Lower lobe of right lung (tissue), 2 donors: ENCODE measurements around the gene RGS5. TPM values are rescaled to one million over a fixed set of nuclear protein-coding genes. Genes with fewer than 3 reads are reported as not detected.

Source experiments
- ATAC-seq, 2 donors: fragments of 200-7000 bp; cut with Tn5 transposase; one replicate each; pipeline ENCODE4 v1.9.1; 2020 to 2022; ENCODE audit warnings: mild to moderate bottlenecking in 2 of 2, moderate library complexity in 2 of 2
- DNase-seq: peaks from one replicate; pipeline ENCODE4 v3.0.0-alpha.2; 2020
- H3K27ac ChIP-seq: fragments of 200-600 bp; one replicate; pipeline ENCODE4 v1.8.0; 2022
- H3K27me3 ChIP-seq: fragments of 200-600 bp; one replicate; pipeline ENCODE4 v1.8.0; 2022; ENCODE audit warnings: low read depth
- H3K36me3 ChIP-seq: fragments of 200-600 bp; one replicate; pipeline ENCODE4 v1.8.0; 2022; ENCODE audit warnings: mild to moderate bottlenecking
- H3K4me1 ChIP-seq: fragments of 200-600 bp; one replicate; pipeline ENCODE4 v1.8.0; 2022
- H3K4me3 ChIP-seq: fragments of 200-600 bp; one replicate; pipeline ENCODE4 v1.8.0; 2022; ENCODE audit warnings: mild to moderate bottlenecking
- H3K9me3 ChIP-seq: fragments of 200-600 bp; one replicate; pipeline ENCODE4 v1.8.0; 2022
- intact Hi-C: fragments of 100-400 bp; cut with DNase I; formaldehyde crosslinking; loops from one replicate; pipeline ENCODE4 v1.11.0; 2022
- total RNA-seq: library from RNA; stranded (reverse); fragmentation: NEBNext Ultra II Directional; extraction: Animal tissue kit (Norgen Biotek cat#: 25700); gene quantifications from one replicate; pipeline ENCODE4 v1.2.1, GENCODE V29; 2021
- TF ChIP-seq, protein P1 (sequence below): fragments of 200-600 bp; IDR thresholded peaks from one replicate; pipeline ENCODE4 v1.8.0; 2022; ENCODE audit warnings: antibody characterized with exemption, mild to moderate bottlenecking
- donor health status: DM: no; HTN: yes; CAD: no; lungs with severe emphysema.

Gene RGS5
- total RNA-seq, 1 donor from 2014 or later, result 90.0 TPM

DNA sequence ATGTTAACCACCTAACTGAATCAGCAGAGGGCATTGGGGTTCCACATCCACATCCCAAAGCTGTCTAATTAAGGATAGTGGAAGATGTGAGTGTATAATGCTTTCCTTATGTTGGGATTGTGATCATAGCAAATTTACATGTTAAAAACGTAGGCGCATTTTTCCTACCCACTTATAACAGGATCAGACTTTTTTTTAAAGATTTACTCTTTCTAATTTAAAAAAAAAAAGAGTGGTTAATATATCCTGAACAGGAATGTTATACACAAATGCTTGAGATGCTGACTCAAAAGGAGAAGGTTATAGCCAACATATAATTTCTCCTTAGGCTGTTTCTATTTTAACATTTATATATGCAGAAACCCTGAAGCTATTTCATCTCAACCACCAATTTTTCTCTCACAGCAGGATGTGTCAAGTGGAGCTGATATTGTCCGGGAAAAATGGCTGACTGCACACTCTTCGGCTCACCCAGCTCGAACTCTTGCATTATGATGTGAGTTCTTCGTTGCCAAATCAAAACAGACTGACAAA lies 40.3 kb downstream of the RGS5 start:
- Histone ChIP-seq H3K9me3 (no peaks in the 10 kb centered on the region), H3K27me3 (no peaks in the 10 kb centered on the region), H3K4me3 (no peak overlapping the region), H3K36me3 (no peaks in the 10 kb centered on the region), H3K27ac (no peak overlapping the region), H3K4me1 (peaks cover 35% of the 10 kb centered on the region)
- intact Hi-C loops, result no loop called here
- ATAC-seq, result no peak
- TF ChIP-seq, protein P1, sequence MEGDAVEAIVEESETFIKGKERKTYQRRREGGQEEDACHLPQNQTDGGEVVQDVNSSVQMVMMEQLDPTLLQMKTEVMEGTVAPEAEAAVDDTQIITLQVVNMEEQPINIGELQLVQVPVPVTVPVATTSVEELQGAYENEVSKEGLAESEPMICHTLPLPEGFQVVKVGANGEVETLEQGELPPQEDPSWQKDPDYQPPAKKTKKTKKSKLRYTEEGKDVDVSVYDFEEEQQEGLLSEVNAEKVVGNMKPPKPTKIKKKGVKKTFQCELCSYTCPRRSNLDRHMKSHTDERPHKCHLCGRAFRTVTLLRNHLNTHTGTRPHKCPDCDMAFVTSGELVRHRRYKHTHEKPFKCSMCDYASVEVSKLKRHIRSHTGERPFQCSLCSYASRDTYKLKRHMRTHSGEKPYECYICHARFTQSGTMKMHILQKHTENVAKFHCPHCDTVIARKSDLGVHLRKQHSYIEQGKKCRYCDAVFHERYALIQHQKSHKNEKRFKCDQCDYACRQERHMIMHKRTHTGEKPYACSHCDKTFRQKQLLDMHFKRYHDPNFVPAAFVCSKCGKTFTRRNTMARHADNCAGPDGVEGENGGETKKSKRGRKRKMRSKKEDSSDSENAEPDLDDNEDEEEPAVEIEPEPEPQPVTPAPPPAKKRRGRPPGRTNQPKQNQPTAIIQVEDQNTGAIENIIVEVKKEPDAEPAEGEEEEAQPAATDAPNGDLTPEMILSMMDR, result no peak
- DNase-seq, result no peak

DNA sequence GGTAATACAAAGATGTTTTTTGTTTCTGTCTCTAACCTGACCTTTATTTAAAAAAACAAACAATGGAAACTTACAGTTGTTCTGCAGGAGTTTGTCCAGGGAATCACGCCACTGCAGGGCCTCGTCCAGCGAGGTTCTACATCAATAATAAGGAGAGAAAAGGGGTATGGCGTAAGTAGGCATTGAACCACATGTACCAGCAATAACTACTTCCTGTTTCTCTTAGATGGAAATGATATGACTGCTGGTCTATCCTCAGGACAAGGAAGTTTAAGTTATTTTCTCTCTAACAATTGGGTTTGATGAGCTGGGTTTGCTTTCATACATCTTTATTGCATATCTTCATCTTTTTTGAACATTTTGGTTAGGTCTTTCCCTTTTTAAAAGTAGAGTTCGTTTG lies 40.9 kb downstream of the RGS5 start:
- Histone ChIP-seq H3K27ac (no peak overlapping the region), H3K36me3 (no peaks in the 10 kb centered on the region), H3K27me3 (no peaks in the 10 kb centered on the region), H3K4me1 (peaks cover 29% of the 10 kb centered on the region), H3K9me3 (no peaks in the 10 kb centered on the region), H3K4me3 (no peak overlapping the region)
- ATAC-seq (no peak), DNase-seq (no peak)
- TF ChIP-seq, protein P1, result no peak
- intact Hi-C loops, result no loop called here

DNA sequence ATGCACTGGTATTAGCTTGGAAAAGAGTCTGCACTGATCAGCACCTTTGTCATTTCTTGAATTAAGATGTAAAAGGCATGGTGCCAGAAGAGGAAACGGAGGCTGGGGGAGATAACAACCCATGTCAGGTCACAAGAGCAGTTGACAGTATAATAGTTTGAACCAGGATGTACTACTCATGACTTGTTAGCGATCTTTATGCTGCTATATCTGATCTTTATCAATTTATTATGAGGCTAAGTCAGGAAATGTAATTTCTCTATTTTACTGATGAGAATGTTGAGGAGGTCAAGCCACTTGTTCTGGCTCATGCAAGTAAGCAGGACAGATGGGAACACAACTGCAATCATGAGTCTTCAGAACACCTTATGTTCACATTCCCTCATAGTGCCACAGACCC lies 41.4 kb downstream of the RGS5 start:
- DNase-seq (no peak), ATAC-seq (no peak)
- H3K4me3 ChIP-seq, result no peak overlapping the region
- peaks cover 27% of the 10 kb centered on the region for H3K4me1 ChIP-seq
- no peak overlapping the region for H3K27ac ChIP-seq
- intact Hi-C loops, result no loop called here
- H3K9me3 ChIP-seq, result no peaks in the 10 kb centered on the region
- H3K27me3 ChIP-seq, result no peaks in the 10 kb centered on the region
- H3K36me3 ChIP-seq, result no peaks in the 10 kb centered on the region
- TF ChIP-seq, protein P1, result no peak

DNA sequence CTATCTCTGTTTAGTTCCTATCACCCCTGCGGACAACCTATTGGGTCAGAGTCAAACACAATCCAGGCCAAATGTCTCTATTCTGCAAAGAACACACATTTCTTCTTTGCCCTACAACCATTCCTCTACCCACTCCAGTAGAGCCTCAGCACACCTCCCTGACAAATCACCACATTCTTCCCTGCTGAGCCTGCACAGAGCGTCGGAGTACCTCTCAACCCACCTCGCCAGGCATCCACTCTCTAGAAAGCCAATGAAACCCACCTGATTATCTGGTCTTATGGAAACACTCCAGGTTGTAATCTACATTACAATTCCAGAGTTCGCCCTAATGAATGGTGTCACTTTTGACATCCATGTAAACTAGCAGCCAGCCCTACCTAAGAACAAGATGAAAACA lies 47.1 kb downstream of the RGS5 start:
- Histone ChIP-seq H3K27ac (no peak overlapping the region), H3K4me3 (no peak overlapping the region), H3K36me3 (no peaks in the 10 kb centered on the region), H3K4me1 (no peaks in the 10 kb centered on the region), H3K9me3 (no peaks in the 10 kb centered on the region), H3K27me3 (no peaks in the 10 kb centered on the region)
- TF ChIP-seq, protein P1, result no peak
- ATAC-seq, result no peak
- intact Hi-C loops, result no loop called here
- no peak for DNase-seq

DNA sequence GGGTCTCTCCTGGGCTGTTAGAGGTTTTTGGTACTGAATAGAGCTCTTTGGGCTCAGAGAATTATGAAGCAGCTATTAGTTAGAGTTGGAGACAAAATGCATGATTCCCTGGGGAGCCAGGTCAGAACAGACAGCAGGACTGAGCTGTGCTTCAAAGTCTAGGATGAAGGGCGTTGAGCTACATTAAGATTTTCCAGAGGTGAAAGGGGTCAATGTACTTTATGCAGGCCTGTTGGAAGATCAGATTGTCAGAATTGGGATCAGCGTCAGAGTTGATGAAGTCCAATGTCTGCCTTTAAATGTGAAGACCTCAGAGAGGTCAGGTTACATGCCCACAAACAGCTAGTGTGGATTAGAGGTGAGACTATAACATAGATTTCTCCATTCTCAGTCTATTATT lies 53.8 kb downstream of the RGS5 start:
- Histone ChIP-seq H3K4me3 (no peak overlapping the region), H3K36me3 (no peaks in the 10 kb centered on the region), H3K9me3 (no peaks in the 10 kb centered on the region), H3K4me1 (no peaks in the 10 kb centered on the region), H3K27ac (no peak overlapping the region), H3K27me3 (no peaks in the 10 kb centered on the region)
- ATAC-seq (no peak), DNase-seq (no peak)
- intact Hi-C loops, result no loop called here
- TF ChIP-seq, protein P1, result no peak

DNA sequence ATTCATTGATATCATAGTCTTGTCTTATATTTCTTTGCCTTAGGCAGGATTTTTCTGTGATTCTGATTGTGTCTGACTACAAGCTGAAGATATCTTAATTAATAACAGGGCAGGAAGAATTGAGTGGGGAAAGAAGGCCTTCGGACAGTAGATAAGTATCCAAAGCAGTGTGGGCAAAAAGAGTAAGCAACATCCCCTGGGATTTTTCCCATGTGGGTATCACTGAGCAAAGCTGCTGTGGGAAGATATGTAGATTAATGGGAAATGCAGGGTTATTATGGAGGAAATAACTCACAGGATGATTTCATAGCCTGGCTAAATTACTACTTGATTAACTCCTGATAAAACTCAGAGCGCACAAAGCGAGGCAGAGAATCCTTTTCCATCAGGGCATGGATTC lies 55.7 kb downstream of the RGS5 start:
- TF ChIP-seq, protein P1, result no peak
- Histone ChIP-seq H3K27me3 (no peaks in the 10 kb centered on the region), H3K9me3 (no peaks in the 10 kb centered on the region), H3K27ac (no peak overlapping the region), H3K36me3 (no peaks in the 10 kb centered on the region), H3K4me3 (no peak overlapping the region), H3K4me1 (no peaks in the 10 kb centered on the region)
- ATAC-seq (no peak), DNase-seq (no peak)
- intact Hi-C loops, result no loop called here
